Psoas muscle (tissue), 8 donors: ENCODE results near the gene STAT1. TPM values are rescaled to one million over a fixed set of nuclear protein-coding genes. Genes with fewer than 3 reads are reported as not detected.

Experiments used
- ATAC-seq, 4 donors: fragments of 200-7000 bp; cut with Tn5 transposase; one replicate each; pipeline ENCODE4 v1.9.1; 2020; ENCODE audit warnings: moderate library complexity in 3 of 4, mild to moderate bottlenecking in 2 of 4
- DNase-seq, 2 donors: peaks; one replicate each; pipeline ENCODE4 v3.0.0-alpha.2; 2020
- H3K27ac ChIP-seq: fragments of 200-600 bp; one replicate; pipeline ENCODE4 v1.8.0; 2022
- H3K27me3 ChIP-seq, 3 donors: fragments of 200-600 bp in 1 of 3; one replicate each; pipeline versions ENCODE4 v1.6.1 to v1.8.0; 2013 to 2022; ENCODE audit warnings: low read length in 2 of 3, mild to moderate bottlenecking in 2 of 3, moderate library complexity in 1 of 3; ENCODE audit not compliant: insufficient read depth in 3 of 3
- H3K36me3 ChIP-seq, 2 donors: fragments of 200-600 bp in 1 of 2; one replicate each; pipeline versions ENCODE4 v1.6.1 to v1.8.0; 2013 to 2022; ENCODE audit warnings: low read depth in 1 of 2, mild to moderate bottlenecking in 1 of 2, moderate library complexity in 1 of 2; ENCODE audit not compliant: insufficient read depth in 1 of 2
- H3K4me1 ChIP-seq: fragments of 200-600 bp; one replicate; pipeline ENCODE4 v1.8.0; 2022
- H3K4me3 ChIP-seq: fragments of 200-600 bp; one replicate; pipeline ENCODE4 v1.8.0; 2022; ENCODE audit warnings: mild to moderate bottlenecking
- H3K9me3 ChIP-seq: fragments of 200-600 bp; one replicate; pipeline ENCODE4 v1.8.0; 2022
- whole genome bisulfite sequencing, 3 donors: extraction: QIAGEN DNeasy Blood & Tissue Kit; methylation state at CpG; one replicate each; pipeline versions ENCODE4 v1.1.6 to v1.1.7; 2013; 5-methylcytosine and 5-hydroxymethylcytosine counted together
- intact Hi-C, 2 donors: fragments of 100-400 bp; cut with DNase I; formaldehyde crosslinking; loops; one replicate each; pipeline versions ENCODE4 v1.11.0 to v1.14.2; 2022
- polyA plus RNA-seq, 3 donors: library from polyadenylated mRNA; stranded (reverse); fragments of 200-250 nt; gene quantifications; one replicate each; pipeline ENCODE4 v1.2.3, GENCODE V29; 2013
- total RNA-seq, 4 donors: library from RNA; stranded (reverse); fragmentation: NEBNext Ultra II Directional in 2 of 4; extraction: Animal tissue kit (Norgen Biotek cat#: 25700) in 2 of 4; gene quantifications; one replicate each; pipeline versions ENCODE4 v1.2.1 to v1.2.4, GENCODE V29; 2021 to 2023
- TF ChIP-seq, protein P1 (sequence below): fragments of 200-600 bp; IDR thresholded peaks from one replicate; pipeline ENCODE4 v1.8.0; 2022; ENCODE audit warnings: antibody characterized with exemption
- donor health status: healthy with polysubstance abuse.
- donor health status: DM: no; HTN: no; CAD: no; lungs with moderate emphysema.
- donor health status: Bipolar disorder and iron deficiency.
- donor health status: healthy.
- donor health status: DM: yes; HTN: yes; CAD: no.
- donor health status: DM: no; HTN: no; CAD: no.
- donor health status: DM: no; HTN: no; CAD: no.
- donor health status: DM: yes; HTN: yes; CAD: no.

STAT1 gene
- total and polyA plus RNA-seq, 7 donors: 14.2 to 49.0 (median 33.2) TPM

GRCh38 chr2:190970160-190970559 lies 43.8 kb downstream of the STAT1 start:
- intact Hi-C loops: loop anchor here in 1 of 2 donors (10.0 kb wide), 1 partner anchor 1505 kb away; no protein-coding TSS in a partner anchor
- Histone ChIP-seq H3K9me3 (no peaks in the 10 kb centered on the region), H3K36me3 (peaks cover 33 to 95% of the 10 kb centered on the region in 2 donors), H3K27ac (no peak overlapping the region), H3K4me1 (no peaks in the 10 kb centered on the region), H3K4me3 (no peak overlapping the region), H3K27me3 (no peaks in the 10 kb centered on the region)
- DNase-seq: no peak
- TF ChIP-seq, protein P1, sequence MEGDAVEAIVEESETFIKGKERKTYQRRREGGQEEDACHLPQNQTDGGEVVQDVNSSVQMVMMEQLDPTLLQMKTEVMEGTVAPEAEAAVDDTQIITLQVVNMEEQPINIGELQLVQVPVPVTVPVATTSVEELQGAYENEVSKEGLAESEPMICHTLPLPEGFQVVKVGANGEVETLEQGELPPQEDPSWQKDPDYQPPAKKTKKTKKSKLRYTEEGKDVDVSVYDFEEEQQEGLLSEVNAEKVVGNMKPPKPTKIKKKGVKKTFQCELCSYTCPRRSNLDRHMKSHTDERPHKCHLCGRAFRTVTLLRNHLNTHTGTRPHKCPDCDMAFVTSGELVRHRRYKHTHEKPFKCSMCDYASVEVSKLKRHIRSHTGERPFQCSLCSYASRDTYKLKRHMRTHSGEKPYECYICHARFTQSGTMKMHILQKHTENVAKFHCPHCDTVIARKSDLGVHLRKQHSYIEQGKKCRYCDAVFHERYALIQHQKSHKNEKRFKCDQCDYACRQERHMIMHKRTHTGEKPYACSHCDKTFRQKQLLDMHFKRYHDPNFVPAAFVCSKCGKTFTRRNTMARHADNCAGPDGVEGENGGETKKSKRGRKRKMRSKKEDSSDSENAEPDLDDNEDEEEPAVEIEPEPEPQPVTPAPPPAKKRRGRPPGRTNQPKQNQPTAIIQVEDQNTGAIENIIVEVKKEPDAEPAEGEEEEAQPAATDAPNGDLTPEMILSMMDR: no peak
- no peak for ATAC-seq
- 80 to 93% (median 87%) methylated on average over 3 of the region's 3 CpGs for WGBS, 3 donors

DNA sequence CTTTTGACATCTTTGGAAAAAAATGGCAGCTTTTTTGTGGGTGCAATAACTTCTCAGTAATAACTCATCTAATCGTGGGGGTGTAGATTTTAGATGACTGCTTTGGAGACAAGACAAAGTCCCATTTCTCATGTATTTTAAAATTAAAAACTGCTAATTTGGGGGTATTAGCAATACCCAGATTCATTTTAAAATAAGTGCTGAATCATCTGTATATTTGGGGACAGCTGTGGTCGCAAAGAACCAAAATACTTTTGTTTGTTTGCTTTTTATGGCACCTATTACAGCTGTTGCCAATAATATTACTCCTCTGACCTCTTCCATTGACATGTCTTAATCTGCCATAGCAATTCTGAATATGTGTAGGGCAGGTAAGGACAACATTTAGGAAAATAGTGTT lies 45.4 kb downstream of the STAT1 start:
- no peaks in the 10 kb centered on the region for H3K4me1 ChIP-seq
- H3K4me3 ChIP-seq: no peak overlapping the region
- intact Hi-C loops: no loop called here
- 90 to 92% (median 91%) methylated on average over 2 of the region's 2 CpGs for WGBS, 3 donors
- DNase-seq (no peak), ATAC-seq (no peak)
- no peaks in the 10 kb centered on the region for H3K9me3 ChIP-seq
- TF ChIP-seq, protein P1: no peak
- H3K27ac ChIP-seq: no peak overlapping the region
- H3K36me3 ChIP-seq: peaks cover 26 to 95% of the 10 kb centered on the region in 2 donors
- no peaks in the 10 kb centered on the region for H3K27me3 ChIP-seq

- DNase-seq (no peak), ATAC-seq (no peak)
- peaks cover 12 to 95% of the 10 kb centered on the region in 2 donors for H3K36me3 ChIP-seq
- H3K27ac ChIP-seq: no peak overlapping the region
- H3K27me3 ChIP-seq: no peaks in the 10 kb centered on the region
- TF ChIP-seq, protein P1: no peak
- H3K4me1 ChIP-seq: peaks cover 4% of the 10 kb centered on the region
- 88 to 92% (median 90%) methylated on average over 2 of the region's 2 CpGs for WGBS, 3 donors
- H3K4me3 ChIP-seq: no peak overlapping the region
- intact Hi-C loops: no loop called here
- H3K9me3 ChIP-seq: no peaks in the 10 kb centered on the region
Observed at GRCh38 chr2:190965580-190966222, 48.3 kb downstream of the STAT1 start.

DNA sequence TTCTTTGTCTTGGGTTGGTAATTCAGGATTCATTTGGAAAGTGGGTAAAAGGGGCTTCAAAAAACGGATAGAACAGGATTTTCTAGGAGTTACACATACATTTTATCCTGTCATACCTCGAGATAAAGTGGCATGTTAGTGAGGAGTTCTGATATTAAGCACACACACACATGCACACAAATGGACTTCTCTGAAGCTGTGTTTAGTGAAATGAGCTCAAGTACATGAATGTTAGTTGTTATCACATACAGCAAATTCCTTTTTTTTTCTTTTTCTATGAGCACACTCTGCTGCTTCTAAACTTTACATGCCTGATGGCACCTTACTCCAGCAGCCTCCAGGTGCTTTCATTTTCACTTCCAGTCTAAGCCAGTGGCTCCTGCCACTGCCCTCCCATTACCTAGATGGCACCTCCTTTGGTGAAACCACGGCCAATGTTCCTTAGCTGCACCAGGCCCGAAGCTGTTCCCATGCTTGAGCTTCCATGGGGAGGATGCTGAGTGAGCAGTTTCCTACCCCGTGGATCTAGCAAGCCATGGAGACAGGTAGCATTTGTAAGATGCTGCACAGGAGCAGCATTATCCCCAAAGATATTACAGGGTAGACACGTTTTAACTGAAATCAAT lies 49.7 kb downstream of the STAT1 start:
- Histone ChIP-seq H3K4me3 (no peak overlapping the region), H3K36me3 (peaks cover 4 to 90% of the 10 kb centered on the region in 2 donors), H3K27ac (no peak overlapping the region), H3K9me3 (no peaks in the 10 kb centered on the region), H3K4me1 (peaks cover 4% of the 10 kb centered on the region), H3K27me3 (no peaks in the 10 kb centered on the region)
- ATAC-seq (no peak), DNase-seq (no peak)
- WGBS, 3 donors: 83 to 90% (median 86%) methylated on average over 6 of the region's 6 CpGs
- TF ChIP-seq, protein P1: no peak
- intact Hi-C loops: no loop called here
